T-helper 1 cell (primary cell): Measurements from ENCODE around the gene SLC6A6.

ENCODE experiments used
- DNase-seq, 5 donors: peaks; one replicate each; pipeline ENCODE4 v3.0.0-alpha.2; 2012 to 2020
- total RNA-seq, 4 donors: gene quantifications; one replicate each; lab custom pipeline; 2026; lab: John Stamatoyannopoulos, UW

The SLC6A6 gene
- 70.6 to 112 (median 80.9) reads per million in 4 donors for total RNA-seq

- peak; percentile 90 to 96 (median 94) for DNase-seq
Measured at GRCh38 chr3:14402304-14402811, at the start of gene SLC6A6. Gene SLC6A6 (plus strand): TSS chr3:14402606. CDS start chr3:14443635, 41,029 bp downstream.

GRCh38 chr3:14353502-14353901 lies 48.9 kb upstream of the SLC6A6 start:
- DNase-seq, result no peak

GRCh38 chr3:14357463-14357862 lies 44.9 kb upstream of the SLC6A6 start:
- DNase-seq, result no peak

- DNase-seq, result no peak
Measured at GRCh38 chr3:14358426-14359211, 43.8 kb upstream of the SLC6A6 start.

GRCh38 chr3:14359348-14359747 lies 43.1 kb upstream of the SLC6A6 start:
- DNase-seq, result no peak

GRCh38 chr3:14360123-14360881 lies 42.1 kb upstream of the SLC6A6 start:
- no peak for DNase-seq

- no peak for DNase-seq
Measured at GRCh38 chr3:14361068-14361677, 41.2 kb upstream of the SLC6A6 start.

GRCh38 chr3:14362890-14363289 lies 39.5 kb upstream of the SLC6A6 start:
- no peak for DNase-seq

- no peak for DNase-seq
Measured at GRCh38 chr3:14363379-14363778, 39.0 kb upstream of the SLC6A6 start.

- DNase-seq, result no peak
Measured at GRCh38 chr3:14363991-14364390, 38.4 kb upstream of the SLC6A6 start.

GRCh38 chr3:14364580-14365292 lies 37.7 kb upstream of the SLC6A6 start:
- no peak for DNase-seq

- DNase-seq, result no peak
Measured at GRCh38 chr3:14366248-14366647, 36.2 kb upstream of the SLC6A6 start.

GRCh38 chr3:14366915-14367823 lies 35.2 kb upstream of the SLC6A6 start:
- DNase-seq, result no peak

GRCh38 chr3:14368146-14368545 lies 34.3 kb upstream of the SLC6A6 start:
- no peak for DNase-seq

GRCh38 chr3:14368885-14369284 lies 33.5 kb upstream of the SLC6A6 start:
- DNase-seq, result no peak

GRCh38 chr3:14369675-14370669 lies 32.4 kb upstream of the SLC6A6 start:
- DNase-seq, result no peak

- DNase-seq, result no peak
Measured at GRCh38 chr3:14370720-14371572, 31.5 kb upstream of the SLC6A6 start.

- DNase-seq, result no peak
Measured at GRCh38 chr3:14371573-14372474, 30.6 kb upstream of the SLC6A6 start.
